GM21825 (cell line): ENCODE data around the gene RYR1.
"Not testable (repeated sequence)": the region's sequence is repeated elsewhere in the genome, so short reads cannot be mapped to it uniquely, and the experiment has no call there.

Experiments
- ATAC-seq: cut with Tn5 transposase; IDR thresholded peaks from one replicate; pipeline ENCODE4 v1.9.1; 2021; ENCODE audit warnings: mild to moderate bottlenecking, moderate library complexity; ENCODE audit not compliant: unreplicated experiment

RYR1 gene

DNA sequence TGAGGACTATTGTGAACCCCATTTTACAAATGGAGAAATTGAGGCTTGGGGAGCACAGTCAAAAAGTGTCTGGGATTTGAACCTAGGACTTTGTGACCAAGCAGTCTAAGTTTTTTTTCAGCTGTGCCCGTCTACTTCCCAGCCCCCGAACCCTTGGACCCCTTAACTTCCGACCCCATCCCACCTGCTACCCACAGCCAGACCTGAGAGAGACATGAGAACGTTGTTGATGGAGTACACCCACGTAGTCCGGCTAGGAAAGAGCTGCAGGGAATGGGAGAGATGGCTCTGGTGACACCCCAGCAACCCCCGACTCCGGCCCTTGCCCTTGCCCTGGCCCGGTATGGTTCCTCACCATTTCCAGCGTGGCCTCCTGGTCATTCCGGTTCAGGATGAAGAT, 166.2 kb downstream of the RYR1 start:
- ATAC-seq = no peak

DNA sequence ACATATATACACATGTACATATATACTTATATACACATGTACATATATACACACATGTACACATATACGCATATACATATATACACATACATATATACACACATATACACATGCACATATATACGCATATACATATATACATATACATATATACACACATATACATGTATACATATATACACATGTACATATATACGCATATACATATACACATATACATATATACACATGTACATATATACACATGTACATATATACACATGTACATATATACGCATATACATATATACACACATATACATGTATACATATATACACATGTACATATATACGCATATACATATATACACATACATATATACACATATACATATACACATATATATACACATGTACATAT, 169.4 kb downstream of the RYR1 start:
- ATAC-seq = not testable (repeated sequence)

DNA sequence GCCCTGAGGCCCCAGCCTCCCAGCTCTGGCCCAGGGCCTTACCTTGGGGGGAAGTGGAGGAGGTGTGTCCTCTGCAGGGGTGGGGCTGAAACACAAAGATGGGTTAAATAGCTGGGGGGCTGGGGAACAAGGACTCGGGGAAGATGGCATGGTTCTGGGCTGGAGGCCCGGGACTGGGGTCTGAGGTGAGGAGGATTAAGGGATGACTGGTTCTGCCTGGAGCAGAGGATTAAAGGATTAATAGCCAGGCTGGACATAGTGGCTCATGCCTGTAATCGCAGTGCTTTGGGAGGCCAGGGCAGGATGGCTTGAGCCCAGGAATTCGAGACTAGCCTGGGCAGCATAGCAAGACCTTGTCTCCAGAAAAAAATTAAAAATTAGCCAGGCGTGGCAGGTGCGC, 172.6 kb downstream of the RYR1 start:
- ATAC-seq = no peak

DNA sequence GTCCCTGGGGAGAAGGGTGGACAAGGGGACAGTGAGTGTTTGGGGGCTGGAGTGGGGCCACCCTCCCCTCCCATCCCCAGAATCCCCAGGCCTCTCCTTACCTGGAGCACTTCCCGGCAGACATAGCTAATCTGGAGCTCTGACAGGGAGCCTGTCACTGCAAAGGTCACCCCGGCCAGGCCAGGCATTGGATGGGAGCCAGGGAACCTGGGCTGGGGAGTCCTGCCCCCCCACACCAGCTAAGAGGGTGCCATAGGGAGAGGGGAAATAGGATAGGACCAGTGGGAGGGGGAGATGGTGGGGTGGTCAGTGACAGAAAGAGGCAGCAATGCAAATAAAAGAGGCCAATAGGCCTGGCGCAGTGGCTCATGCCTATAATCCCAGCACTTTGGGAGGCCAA, 180.8 kb downstream of the RYR1 start:
- no peak for ATAC-seq

DNA sequence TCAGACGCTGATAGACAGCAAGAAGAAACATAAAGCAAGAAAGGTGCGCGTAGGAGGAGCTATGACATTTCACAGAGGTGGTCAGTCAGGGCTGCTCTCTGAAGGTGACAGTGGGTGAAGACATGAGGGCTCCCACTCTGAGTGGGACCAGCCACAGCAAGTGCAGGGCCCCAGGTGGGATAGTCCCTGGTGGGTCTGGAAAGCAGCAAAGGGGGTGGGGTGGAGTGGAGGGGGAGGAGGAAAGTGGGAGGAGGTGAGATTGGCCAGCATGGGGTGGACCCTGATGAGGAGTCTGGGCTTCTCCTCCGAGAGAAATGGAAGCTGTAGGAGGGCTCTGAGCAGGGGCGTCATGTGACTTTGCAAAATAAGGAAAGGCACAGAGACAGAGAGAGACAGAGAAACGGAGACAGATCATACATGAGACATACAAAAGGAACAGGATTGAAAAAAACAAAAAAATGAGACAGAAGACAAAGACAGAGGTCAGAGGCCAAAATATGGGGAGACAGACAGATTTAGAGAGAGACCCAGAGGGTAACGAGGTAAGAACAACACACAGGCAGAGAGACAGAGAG, 181.6 kb downstream of the RYR1 start:
- no peak for ATAC-seq

DNA sequence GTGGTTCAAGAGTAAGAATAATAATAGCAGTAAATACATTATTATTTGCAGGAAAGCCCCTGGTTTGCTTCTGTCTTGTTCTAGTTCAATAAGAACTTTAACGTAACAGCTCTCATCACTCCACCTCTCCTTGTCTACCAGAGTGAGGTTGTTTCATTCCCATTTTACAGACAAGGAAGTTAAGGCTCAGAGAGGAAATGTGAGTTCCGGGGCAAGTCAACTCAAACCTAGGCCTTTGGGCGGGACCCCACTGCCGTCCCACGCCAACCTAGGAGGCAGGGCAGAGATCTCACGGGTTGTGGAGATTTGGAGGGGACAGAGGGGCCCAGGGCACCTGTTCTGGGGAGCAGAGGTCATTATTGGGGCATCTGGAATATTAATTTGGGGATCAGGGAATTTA, 182.8 kb downstream of the RYR1 start:
- no peak for ATAC-seq

DNA sequence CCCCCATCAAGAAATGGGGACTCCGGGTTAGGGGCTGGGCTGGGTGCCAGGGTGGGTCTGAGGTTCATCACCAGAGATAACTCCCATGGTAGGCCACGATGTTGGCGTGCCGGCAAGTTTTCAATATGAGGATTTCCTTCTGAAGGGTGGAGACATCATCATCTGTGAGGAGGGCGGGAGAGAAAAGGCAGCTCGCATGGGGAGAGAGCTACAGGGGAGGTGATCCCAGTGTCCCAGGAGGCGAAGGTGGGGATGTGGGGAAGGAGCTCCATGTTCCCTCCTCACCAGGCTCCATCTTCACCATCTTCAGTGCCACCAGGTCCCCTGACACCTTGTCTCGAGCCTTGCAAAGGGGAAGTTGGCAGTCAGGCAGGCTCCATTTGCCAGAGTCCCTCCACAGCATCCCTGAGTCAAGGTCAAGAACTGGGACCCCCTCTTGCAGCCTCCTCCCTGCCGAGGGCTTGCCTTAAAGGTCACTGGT, 183.8 kb downstream of the RYR1 start:
- peak; percentile 2 for ATAC-seq

DNA sequence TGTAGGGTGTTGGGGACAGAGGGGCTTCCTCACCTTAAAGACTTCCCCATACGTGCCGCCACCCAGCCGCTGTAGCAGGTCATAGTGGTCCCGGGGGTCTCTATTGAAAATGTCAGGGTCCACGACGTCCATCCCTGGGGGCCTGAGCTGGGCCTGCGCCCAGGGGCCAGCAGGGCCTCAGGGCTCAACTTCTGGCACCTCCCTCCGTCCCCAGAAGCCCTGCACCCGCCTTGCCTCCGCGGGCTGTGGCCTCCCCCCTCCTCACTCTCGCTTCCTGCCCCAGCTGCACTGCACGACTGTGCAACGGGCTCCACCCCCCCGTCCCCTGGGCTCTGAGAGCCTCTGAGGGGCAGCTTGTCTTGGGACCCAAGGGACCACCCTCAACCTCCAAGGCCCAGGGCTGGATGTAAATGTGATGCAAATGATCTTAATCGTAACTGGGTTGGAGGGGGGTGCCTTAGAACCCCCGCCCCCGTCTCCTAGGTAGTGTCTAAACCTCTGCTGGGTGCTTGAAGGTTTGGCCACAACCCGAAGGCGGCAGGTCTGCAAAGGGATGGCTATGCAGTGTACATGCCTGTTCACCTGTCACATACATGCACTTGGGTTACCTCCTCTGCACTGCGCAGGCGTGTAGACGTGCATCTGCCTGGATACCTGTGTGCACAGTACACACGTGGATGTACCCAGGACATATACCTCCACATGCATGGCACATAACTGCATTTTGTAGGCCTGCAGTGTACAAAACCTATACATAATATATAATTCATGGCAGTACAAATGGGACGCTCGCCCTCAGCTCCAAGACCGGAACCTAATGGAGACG, 184.5 kb downstream of the RYR1 start, which contains the start of gene MAP4K1:
TSS of gene MAP4K1 (minus strand) at position 190 of the 826 bp plus-strand sequence. CDS start at position 132, 58 bp downstream.
- ATAC-seq = peak; percentile 50

DNA sequence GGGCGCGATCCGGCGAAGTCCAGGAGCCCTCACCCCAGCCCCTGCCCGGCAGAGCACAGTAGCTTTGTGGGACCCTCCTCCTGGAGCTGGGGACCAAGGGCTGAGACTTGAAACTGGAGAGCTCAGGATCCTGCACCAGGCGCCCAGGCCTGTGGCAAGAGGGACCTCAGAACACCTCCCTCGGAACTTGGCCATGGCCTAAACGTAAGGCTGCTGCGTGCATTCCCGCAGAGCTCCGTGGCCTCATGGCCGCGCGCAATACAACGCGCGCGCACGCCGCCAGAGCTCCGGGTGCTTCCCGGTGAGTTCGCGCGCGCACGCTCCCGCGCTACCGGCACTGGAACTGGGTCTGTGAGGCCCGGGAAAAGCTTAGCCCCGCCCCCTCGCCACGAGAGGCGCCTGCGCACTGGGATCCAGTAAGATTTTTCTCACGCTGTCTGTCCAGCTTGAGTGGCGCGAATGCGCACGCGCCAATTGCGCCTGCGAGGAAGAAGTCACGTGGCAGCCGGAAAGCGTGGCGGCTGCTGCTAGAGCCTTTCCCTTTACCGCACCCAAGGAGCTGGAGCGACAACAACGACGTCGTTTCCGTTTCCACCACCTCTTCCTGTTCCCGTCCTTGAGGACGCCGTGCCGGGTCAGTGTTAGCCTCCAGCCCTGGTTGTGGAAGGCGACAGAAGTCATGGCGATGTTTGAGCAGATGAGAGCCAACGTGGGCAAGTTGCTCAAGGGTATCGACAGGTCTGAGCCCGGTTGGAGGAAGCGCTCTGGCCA, 185.3 kb downstream of the RYR1 start, which contains the start of gene EIF3K:
TSS of gene EIF3K (plus strand) at position 599 of the 771 bp plus-strand sequence. CDS start at position 680, 81 bp downstream.
- peak; percentile 49 for ATAC-seq

DNA sequence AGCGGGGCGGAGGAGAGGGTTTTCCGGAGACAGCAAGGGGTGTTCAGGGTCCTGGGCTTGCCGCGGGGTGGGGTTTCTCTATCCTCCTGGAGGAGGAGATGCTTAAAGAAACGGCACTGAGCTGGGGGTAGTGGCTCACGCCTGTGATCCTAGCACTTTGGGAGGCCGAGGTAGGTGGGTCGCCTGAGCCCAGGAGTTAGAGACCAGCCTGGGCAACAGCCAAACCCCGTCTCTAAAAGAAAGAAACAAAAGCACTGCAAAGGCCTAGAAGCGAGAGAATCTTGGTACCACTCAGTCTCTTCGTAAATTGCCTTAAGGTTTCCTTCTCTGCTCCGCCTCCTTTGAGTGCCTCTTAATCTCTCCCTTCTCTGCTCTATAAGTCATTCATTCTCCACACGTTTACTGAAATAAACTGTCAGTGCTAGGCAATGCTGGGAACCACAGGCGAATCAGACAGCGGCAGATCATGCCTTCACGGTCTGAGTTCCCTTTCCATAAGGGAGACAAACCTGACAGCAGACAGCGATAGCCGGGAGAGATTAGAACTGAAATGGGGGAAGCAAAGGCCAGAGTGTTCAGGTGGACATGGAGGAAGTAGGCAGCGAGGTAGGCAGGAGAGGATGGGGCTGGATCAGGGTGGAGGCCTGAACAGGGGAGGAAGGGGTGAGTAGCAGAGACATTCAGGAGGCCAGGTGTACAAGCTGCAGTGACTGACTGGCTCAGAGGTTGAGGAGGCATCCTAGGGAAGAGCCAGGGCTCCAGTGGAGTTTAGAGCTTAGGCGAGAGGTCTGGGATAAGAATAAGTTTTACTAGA, 186.1 kb downstream of the RYR1 start:
- ATAC-seq = no peak

DNA sequence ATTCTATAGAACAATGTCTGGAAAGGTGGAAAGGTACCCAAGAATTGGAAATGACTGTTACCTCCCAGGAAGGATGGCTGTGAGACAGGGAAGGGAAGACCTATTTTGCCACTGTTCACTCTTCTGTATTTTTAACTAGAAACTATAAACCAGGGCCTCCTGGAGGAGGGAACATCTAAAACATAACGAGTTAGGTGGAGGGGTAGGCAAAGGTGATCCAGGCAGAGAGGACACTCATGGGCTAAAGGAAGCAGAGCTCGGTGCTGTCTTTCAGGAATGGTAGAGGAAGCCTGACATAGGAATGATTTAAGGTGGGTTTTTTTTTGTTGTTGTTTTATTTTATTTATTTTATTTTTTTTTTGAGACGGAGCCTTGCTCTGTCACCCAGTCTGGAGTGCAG, 191.3 kb downstream of the RYR1 start:
- ATAC-seq = no peak

DNA sequence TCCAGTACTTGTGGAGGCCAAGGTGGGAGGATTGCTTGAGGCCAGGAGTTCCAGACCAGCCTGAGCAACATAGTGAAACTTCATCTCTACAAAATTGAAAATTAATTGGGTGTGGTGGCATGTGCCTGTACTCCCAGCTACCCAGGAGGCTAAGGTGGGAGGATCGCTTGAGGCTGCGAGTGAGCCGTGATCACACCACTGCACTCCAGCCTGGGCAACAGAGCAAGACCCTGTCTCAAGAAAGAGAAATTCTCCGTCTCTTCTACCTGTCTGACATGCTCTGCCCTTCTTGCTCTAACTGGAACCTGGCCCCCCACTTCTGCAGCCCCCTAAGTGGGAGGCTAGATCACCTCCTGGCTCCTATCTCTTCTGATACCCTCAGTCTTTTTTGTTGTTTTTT, 192.9 kb downstream of the RYR1 start:
- no peak for ATAC-seq

DNA sequence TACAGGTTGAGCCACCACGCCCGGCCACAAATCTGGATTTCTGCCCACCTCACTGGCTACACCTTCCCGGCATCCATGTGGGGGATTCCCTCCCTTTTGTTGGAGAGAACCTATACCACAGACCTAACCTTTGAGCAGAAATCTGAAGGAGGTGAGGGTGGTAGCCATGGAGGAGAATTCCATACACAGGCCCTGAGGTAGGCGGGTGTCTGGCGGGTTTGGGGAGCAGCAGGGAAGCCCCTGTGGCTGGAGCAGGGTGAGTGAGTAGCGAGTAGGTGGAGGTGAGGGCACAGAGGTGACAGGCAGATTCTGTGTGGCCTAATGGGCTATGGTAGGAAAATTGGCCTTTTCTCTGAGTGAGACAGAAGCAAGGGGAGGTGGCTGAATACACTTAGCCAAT, 196.1 kb downstream of the RYR1 start:
- no peak for ATAC-seq

DNA sequence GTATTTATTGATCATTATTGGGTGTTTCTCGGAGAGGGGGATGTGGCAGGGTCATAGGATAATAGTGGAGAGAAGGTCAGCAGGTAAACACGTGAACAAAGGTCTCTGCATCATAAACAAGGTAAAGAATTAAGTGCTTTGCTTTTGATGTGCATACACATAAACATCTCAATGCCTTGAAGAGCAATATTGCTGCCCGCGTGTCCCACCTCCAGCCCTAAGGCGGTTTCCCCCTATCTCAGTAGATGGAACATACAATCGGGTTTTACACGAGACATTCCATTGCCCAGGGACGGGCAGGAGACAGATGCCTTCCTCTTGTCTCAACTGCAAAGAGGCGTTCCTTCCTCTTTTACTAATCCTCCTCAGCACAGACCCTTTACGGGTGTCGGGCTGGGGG, 197.8 kb downstream of the RYR1 start:
- ATAC-seq = not testable (repeated sequence)

DNA sequence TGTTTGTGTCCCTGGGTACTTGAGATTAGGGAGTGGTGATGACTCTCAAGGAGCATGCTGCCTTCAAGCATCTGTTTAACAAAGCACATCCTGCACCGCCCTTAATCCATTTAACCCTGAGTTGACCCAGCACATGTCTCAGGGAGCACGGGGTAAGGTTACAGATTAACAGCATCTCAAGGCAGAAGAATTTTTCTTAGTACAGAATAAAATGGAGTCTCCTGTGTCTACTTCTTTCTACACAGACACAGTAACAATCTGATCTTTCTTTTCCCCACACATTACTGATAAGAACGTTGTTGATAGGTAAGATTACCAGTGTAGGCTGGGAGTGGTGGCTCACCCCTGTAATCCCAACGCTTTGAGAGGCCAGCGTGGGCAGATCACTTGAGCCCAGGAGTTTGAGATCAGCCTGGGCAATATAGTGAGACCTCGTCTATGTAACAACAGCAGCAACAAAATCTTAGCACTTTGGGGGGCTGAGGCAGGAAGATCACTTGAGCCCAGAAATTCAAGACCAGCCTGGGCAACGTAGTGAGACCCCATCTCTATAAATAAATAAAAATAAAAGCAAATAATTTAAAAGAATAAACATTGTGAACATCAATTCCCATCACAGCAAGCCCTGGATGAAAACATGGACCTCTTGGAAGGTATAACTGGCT, 198.5 kb downstream of the RYR1 start:
- ATAC-seq = not testable (repeated sequence)

DNA sequence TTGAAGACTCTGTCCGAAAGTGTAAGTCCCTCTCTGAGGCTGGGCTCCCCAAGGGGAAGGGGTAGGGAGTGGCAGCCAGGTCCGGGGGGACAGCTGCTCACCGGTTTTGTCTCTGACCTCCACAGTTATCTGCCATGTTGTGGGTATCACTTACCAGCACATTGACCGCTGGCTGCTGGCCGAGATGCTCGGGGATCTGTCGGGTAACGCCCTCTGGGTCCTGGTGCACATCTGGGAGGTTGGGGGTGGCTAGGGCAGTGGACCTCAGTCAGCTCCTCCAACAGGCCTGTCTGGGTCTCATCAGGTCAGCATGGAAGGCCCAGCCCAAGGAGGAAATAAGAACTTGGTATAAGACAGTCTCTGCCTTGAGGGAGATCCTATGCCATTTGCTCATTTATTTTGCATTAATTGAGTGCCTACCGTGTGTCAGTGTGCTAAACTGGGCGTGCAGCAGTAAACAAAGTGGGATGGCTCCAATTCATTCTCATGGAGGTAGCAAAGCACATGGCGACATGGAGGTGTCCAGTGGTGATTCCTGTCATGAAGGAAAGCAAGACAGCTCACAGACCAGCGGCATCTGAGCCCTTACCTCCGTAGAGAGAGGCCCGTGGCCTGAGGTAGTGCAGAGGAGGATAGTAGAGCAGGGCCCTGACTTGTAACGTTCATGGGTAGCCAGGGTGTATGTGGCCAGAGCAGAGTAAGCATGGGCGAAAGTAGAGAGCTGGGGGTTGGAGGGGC, 199.2 kb downstream of the RYR1 start:
- no peak for ATAC-seq

DNA sequence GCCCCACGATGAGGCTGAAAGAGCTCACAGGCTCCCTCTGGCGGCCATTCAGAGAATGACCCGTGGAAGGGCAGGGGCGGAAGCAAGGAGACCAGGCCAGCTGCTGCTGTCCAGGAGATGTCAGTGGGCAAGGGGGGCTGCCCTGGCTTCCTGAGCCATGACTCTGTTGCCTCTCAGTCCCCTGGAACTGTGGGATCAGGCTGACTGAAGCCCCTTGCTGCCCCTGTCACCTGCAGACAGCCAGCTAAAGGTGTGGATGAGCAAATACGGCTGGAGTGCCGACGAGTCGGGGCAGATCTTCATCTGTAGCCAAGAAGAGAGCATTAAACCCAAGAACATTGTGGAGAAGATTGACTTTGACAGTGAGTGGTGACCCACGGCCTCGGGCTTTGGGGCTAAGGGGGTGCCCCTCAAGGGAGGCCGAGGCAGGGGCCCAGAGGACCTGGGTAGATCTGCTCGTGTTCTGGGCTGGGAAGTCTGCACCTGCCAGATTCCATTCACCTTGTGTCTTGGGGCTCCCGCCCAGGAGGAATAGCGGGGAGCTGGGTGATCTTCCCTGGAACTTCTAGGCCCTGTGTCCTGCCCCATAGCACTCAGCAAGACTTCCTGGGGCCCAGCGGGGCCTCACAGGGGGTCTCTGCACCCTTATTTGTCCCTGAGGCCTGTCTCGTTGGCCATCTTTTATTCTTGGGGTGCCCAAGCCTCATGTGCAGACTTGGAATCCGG, 201.4 kb downstream of the RYR1 start:
- no peak for ATAC-seq

DNA sequence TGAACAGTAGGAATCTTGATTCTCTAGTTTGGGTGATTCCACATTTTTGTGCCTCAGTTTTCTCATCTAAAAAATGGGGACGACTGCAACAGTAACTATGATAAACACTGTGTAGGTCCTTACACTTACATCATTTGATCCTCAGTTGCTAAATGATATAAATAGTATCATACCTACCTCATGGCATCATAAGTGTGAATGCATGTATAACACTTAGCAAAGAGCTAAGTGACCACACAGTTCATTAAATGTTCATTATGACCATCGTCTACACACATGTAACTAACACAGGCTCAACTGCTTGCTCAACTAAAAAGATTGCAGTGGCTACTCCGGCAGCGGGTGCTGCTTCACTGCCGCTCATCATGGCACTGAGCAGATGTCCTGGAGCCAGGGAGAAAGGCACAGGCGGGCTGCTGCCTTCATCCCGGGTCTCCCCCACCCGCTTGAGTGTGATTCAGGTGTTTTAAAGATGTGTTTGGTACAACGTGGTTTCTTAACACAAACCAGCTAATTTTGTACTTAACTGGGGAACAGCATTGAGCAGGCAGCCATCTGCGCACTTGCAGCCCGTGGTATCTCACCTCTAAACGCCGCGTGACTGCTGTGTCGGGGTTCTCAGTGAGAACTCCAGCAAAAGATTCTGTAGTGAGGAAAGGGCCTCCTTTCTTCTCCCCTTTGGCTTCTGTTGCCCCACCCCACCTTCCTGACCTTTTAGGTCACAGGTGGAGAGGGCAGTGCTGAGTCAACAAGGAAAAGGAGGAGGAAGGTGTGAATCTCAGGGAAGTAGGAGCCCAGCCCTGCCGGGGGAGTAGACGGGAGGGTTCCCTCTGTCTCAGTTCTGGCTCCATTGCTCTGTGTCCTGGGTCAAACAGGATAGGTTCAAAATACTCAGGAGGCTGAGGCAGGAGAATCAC, 202.2 kb downstream of the RYR1 start:
- ATAC-seq = no peak
